HG02943 (cell line): ENCODE data around the gene PGRMC1.
"Not testable (repeated sequence)": the region's sequence is repeated elsewhere in the genome, so short reads cannot be mapped to it uniquely, and the experiment has no call there.

Experiments used
- ATAC-seq: cut with Tn5 transposase; IDR thresholded peaks from one replicate; pipeline ENCODE4 v1.9.1; 2021; ENCODE audit warnings: mild to moderate bottlenecking, low read depth, moderate library complexity; ENCODE audit not compliant: unreplicated experiment

The PGRMC1 gene

DNA sequence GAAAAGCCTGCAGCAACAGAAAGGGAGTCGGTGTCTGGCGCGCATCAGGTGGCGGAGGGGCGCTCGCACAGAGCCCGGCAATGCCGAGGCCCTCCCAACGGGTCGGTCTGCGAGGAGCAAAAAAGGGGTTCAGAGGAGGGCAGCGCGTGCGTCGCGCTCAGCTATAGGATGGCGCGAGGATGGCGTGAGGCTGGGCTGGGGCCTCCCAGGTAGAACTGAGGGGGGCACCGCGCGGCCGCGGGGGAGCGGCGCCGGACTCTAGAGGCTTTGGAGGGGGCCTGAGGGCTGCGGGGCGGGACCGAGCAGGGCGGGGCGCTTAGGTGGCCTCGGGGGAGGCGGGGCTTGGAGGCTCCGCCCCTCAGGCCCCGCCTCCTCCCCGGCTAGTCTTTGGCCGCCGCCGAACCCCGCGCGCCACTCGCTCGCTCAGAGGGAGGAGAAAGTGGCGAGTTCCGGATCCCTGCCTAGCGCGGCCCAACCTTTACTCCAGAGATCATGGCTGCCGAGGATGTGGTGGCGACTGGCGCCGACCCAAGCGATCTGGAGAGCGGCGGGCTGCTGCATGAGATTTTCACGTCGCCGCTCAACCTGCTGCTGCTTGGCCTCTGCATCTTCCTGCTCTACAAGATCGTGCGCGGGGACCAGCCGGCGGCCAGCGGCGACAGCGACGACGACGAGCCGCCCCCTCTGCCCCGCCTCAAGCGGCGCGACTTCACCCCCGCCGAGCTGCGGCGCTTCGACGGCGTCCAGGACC, at the start of gene PGRMC1:
PGRMC1 (plus strand) TSS at position 414 of the 751 bp plus-strand sequence; CDS start at position 493, 79 bp downstream.
- peak; percentile 88 for ATAC-seq

DNA sequence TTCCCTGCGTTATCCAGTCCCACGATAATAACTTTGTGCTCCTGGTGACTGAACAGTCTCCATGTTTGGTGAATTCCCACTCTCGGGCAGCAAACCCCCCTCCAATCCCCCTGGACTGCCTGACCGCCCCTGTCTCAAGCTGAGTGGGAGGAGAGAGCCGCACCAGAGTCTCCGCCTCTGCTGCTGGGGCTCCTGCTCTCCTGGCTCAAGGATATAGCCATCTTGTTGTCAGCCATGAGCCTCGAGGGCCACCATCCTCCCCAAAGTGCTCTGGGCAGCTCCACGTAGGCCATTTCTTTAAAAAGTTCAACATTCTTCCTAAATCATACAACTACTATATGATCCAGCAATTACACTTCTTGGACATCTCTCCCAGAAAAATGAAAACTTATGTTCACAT, 49.3 kb upstream of the PGRMC1 start:
- ATAC-seq = no peak

- ATAC-seq = no peak
Observed at GRCh38 chrX:119187298-119187697, 48.8 kb upstream of the PGRMC1 start.

DNA sequence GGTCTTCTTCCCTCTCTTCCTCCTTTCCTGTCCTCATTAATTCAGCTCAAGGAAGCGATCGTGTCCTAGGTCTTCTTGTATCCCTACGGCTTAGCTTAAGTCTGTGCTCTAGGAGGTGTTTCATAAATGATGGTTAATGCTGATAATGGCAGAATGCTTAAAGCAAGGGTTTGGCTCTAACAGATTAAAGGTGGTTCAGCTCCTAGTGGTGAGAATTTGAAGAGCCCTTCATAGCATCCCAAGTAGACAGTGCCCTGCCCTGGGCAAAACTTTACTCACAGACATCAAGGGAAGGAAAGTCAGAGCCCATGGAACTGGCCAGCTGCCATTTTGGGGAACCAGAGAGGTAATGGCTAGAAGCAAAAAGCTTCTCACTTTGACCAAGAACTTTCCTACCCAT, 47.0 kb upstream of the PGRMC1 start:
- no peak for ATAC-seq

DNA sequence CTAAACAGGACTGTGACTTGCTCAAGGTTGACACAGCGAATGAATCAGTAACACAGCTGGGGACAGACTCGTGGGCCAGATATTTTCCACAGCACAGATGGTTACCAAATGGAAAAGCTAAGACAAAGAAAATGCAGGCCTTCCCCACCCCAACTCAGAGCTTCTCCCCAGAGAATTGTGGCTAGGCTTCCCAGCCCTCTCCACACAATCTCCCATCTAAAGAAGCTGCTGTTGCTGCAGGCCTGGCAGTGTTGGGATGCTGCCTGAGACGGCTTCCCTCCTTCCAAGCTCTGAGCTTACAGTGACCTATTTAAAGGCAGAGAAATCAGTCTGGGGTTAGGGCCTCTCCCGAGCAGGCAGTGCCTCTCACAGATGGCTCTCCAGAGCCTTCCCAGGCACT, 46.5 kb upstream of the PGRMC1 start:
- no peak for ATAC-seq

- no peak for ATAC-seq
Observed at GRCh38 chrX:119190091-119190681, 45.9 kb upstream of the PGRMC1 start.

GRCh38 chrX:119190831-119191230, 45.3 kb upstream of the PGRMC1 start:
- no peak for ATAC-seq

GRCh38 chrX:119194621-119195020, 41.5 kb upstream of the PGRMC1 start:
- ATAC-seq = no peak

DNA sequence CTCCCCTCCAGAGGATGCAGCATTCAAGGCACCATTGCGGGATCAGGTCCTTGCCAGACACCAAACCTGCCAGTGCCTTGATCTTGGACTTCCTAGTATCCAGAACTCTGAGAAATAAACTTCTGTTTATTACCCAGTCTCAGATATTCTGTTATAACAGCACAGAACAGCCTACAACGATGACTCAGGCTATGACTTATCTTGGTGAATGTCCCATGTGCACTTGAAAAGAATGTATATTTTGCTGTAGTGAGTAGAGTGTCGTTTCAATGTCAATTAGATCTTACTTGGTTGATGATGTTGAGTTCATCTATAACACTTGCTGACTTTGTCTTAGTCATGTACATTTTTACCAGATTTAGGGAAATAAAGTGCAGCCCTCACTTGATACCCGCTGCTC, 34.5 kb upstream of the PGRMC1 start:
- ATAC-seq = no peak

- no peak for ATAC-seq
Observed at GRCh38 chrX:119206203-119206602, 29.9 kb upstream of the PGRMC1 start.

- not testable (repeated sequence) for ATAC-seq
Observed at GRCh38 chrX:119207483-119207882, 28.6 kb upstream of the PGRMC1 start.

GRCh38 chrX:119208401-119209057, 27.6 kb upstream of the PGRMC1 start:
- no peak for ATAC-seq

GRCh38 chrX:119210931-119211648, 25.0 kb upstream of the PGRMC1 start:
- ATAC-seq = not testable (repeated sequence)

DNA sequence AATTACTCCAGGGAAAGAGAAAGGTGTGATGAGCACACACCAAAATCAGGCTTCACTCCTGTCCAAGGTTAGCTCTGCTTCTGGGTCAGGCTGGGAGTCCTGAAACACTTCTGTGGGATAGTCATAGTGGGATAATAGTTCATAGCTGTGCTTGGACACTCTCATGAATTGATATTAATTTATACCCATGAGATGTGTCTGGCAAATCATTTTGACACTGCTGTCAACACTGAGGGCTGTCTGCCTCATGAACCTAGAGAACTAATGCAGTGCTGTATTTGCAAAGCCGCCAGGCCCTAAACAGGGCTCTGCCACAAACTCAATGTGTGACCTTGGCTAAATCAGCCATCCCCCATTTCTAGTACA, 24.5 kb upstream of the PGRMC1 start:
- ATAC-seq = no peak

- no peak for ATAC-seq
Observed at GRCh38 chrX:119218198-119218597, 17.9 kb upstream of the PGRMC1 start.

- ATAC-seq = no peak
Observed at GRCh38 chrX:119222932-119223331, 13.2 kb upstream of the PGRMC1 start.

GRCh38 chrX:119223783-119224182, 12.3 kb upstream of the PGRMC1 start:
- ATAC-seq = no peak

DNA sequence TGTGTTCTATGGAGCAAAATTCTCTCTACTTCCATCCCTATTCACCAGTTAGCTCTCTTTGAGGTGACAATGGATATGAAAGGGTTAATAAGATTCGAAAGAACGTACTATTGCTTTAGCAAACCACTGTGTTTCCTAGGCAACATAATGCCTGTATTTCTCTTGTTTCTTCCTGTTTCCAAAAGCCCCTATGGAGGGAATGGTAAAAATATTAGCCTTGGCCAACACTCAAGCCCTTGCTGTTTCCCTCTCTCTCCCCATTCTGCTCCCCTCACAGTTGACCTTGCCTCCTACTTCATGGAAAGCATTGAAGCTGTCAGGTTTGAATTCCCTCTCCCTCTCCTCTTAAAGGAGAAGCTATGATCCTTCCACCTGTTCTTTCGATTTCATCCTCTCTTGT, 9.6 kb upstream of the PGRMC1 start:
- ATAC-seq = no peak

DNA sequence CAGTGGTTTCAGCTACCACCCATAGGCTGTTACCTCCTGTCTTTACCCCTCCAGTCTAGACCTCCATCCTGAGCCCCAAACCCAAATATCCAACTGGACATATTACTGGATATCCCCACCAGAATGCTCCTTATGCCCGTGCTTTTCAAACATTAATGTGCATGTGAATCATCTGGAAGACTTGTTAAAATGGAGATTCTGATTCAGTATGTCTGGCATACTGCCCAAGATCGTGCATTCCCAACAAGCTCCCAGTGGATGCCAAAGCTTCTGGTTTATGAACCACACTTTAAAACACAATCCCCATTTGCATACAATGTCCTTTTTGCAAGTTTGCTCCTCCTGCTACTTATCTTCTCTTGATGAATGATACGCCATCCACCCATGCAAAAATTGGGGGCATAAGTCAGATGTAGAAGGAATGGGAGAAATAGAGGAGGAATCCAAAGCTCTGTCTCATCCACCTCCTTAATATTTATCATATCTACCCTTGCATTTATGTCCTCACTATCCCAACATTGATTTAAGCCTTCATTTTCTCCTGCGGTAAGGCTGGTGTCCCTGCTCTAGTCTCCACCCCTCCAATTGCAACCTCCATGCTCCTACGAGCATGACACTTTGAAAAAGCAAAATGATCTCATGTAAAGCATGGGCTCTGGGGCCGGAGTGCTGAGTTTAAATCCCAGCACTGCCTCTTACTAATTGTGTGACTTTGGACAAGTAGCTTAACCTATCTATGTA, 7.4 kb upstream of the PGRMC1 start:
- ATAC-seq = no peak

DNA sequence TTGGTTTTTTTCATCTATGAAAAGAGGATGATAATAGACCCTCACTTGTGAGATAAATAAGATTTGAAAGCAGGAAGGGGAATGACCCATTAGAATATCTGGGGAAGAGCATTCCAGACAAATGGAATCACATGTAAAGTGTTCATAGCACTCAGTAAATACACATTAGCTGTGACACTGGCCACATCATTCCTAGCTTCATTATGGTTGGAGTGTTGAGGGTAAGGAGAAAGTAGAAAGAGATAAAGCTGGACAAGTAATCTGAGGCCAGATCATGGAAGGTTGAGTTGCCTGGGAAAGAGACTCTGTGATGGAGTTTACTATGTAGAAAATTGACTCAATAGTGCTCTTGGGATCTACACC, 6.9 kb upstream of the PGRMC1 start:
- no peak for ATAC-seq

- no peak for ATAC-seq
Observed at GRCh38 chrX:119230850-119231249, 5.2 kb upstream of the PGRMC1 start.
